Measurements from ENCODE around the gene SNX9. TPM values are rescaled to one million over a fixed set of nuclear protein-coding genes. Genes with fewer than 3 reads are reported as not detected.

The SNX9 gene
- polyA plus RNA-seq, 1 donor from 2014 or later = 7.0 TPM

GRCh38 chr6:157864185-157864761 lies 41.2 kb downstream of the SNX9 start:
- Histone ChIP-seq H3K9ac (ENCODE audit: low read length) (no peak overlapping the region), H4K20me1 (ENCODE audit: insufficient read depth) (no peaks in the 10 kb centered on the region), H3F3A (ENCODE audit: insufficient read depth, low read length, poor library complexity, severe bottlenecking) (no peaks in the 10 kb centered on the region), H2AFZ (ENCODE audit: low read depth, low read length) (no peak overlapping the region), H3K79me2 (replicated peaks; ENCODE audit: insufficient read depth, low read length) (peaks cover 15% of the 10 kb centered on the region), H3K9me2 (ENCODE audit: insufficient read depth, low read length) (no peaks in the 10 kb centered on the region), H3K27me3 (ENCODE audit: insufficient read depth, low read depth, low read length) (no peaks in the 10 kb centered on the region), H3K27ac (ENCODE audit: low read length) (no peak overlapping the region), H3K36me3 (ENCODE audit: insufficient read depth, low read length) (no peaks in the 10 kb centered on the region), H3K4me2 (ENCODE audit: low read length) (no peak overlapping the region), H3K9me3 (ENCODE audit: low read length) (no peaks in the 10 kb centered on the region), H3K4me3 (ENCODE audit: low read length) (no peak overlapping the region)
- TF ChIP-seq, protein P1, sequence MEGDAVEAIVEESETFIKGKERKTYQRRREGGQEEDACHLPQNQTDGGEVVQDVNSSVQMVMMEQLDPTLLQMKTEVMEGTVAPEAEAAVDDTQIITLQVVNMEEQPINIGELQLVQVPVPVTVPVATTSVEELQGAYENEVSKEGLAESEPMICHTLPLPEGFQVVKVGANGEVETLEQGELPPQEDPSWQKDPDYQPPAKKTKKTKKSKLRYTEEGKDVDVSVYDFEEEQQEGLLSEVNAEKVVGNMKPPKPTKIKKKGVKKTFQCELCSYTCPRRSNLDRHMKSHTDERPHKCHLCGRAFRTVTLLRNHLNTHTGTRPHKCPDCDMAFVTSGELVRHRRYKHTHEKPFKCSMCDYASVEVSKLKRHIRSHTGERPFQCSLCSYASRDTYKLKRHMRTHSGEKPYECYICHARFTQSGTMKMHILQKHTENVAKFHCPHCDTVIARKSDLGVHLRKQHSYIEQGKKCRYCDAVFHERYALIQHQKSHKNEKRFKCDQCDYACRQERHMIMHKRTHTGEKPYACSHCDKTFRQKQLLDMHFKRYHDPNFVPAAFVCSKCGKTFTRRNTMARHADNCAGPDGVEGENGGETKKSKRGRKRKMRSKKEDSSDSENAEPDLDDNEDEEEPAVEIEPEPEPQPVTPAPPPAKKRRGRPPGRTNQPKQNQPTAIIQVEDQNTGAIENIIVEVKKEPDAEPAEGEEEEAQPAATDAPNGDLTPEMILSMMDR (IDR thresholded peaks at IDR 0.05; ENCODE audit: poor library complexity, severe bottlenecking) = no peak
- TF ChIP-seq POLR2AphosphoS5 (IDR thresholded peaks at IDR 0.05) (no peak), EZH2 (IDR thresholded peaks at IDR 0.05; ENCODE audit: borderline replicate concordance, insufficient read depth, low read length, poor library complexity, severe bottlenecking) (no peak), REST (IDR thresholded peaks at IDR 0.05; ENCODE audit: borderline replicate concordance) (no peak), SMC3 (conservative IDR thresholded peaks at IDR 0.05; ENCODE audit: poor library complexity) (no peak), MXI1 (conservative IDR thresholded peaks at IDR 0.05; ENCODE audit: poor library complexity, severe bottlenecking) (no peak), EP300 (conservative IDR thresholded peaks at IDR 0.05; ENCODE audit: poor library complexity, severe bottlenecking) (no peak), TAF1 (IDR thresholded peaks at IDR 0.05; ENCODE audit: low read depth) (no peak), RAD21 (conservative IDR thresholded peaks at IDR 0.05) (no peak)

- Histone ChIP-seq H3K9me2 (ENCODE audit: insufficient read depth, low read length) (no peaks in the 10 kb centered on the region), H3K27me3 (ENCODE audit: insufficient read depth, low read depth, low read length) (no peaks in the 10 kb centered on the region), H3K4me2 (ENCODE audit: low read length) (no peak overlapping the region), H3F3A (ENCODE audit: insufficient read depth, low read length, poor library complexity, severe bottlenecking) (no peaks in the 10 kb centered on the region), H3K27ac (ENCODE audit: low read length) (no peak overlapping the region), H3K79me2 (replicated peaks; ENCODE audit: insufficient read depth, low read length) (peaks cover 9% of the 10 kb centered on the region), H3K36me3 (ENCODE audit: insufficient read depth, low read length) (no peaks in the 10 kb centered on the region), H3K9ac (ENCODE audit: low read length) (no peak overlapping the region), H4K20me1 (ENCODE audit: insufficient read depth) (no peaks in the 10 kb centered on the region), H3K9me3 (ENCODE audit: low read length) (no peaks in the 10 kb centered on the region), H3K4me3 (ENCODE audit: low read length) (no peak overlapping the region), H2AFZ (ENCODE audit: low read depth, low read length) (no peak overlapping the region)
- no peak for TF ChIP-seq REST (IDR thresholded peaks at IDR 0.05; ENCODE audit: borderline replicate concordance)
- no peak for TF ChIP-seq SMC3 (conservative IDR thresholded peaks at IDR 0.05; ENCODE audit: poor library complexity)
- TF ChIP-seq TAF1 (IDR thresholded peaks at IDR 0.05; ENCODE audit: low read depth) = no peak
- TF ChIP-seq MXI1 (conservative IDR thresholded peaks at IDR 0.05; ENCODE audit: poor library complexity, severe bottlenecking) = no peak
- TF ChIP-seq, protein P1 (IDR thresholded peaks at IDR 0.05; ENCODE audit: poor library complexity, severe bottlenecking) = no peak
- TF ChIP-seq RAD21 (conservative IDR thresholded peaks at IDR 0.05) = no peak
- no peak for TF ChIP-seq EP300 (conservative IDR thresholded peaks at IDR 0.05; ENCODE audit: poor library complexity, severe bottlenecking)
- no peak for TF ChIP-seq POLR2AphosphoS5 (IDR thresholded peaks at IDR 0.05)
- TF ChIP-seq EZH2 (IDR thresholded peaks at IDR 0.05; ENCODE audit: borderline replicate concordance, insufficient read depth, low read length, poor library complexity, severe bottlenecking) = no peak
Observed at GRCh38 chr6:157865249-157865648, 42.2 kb downstream of the SNX9 start.

Data from neural cell (in vitro differentiated cells).